Bone marrow (tissue), 2 donors: ENCODE measurements around the gene TMEM259.

Experiments
- DNase-seq, 2 donors: peaks; one replicate each; lab custom pipeline; 2025; lab: John Stamatoyannopoulos, UW

The TMEM259 gene

GRCh38 chr19:1016647-1017114 lies 4.2 kb downstream of the TMEM259 start:
- DNase-seq: no peak

- DNase-seq: no peak
These were observed 4.9 kb downstream of the TMEM259 start for GRCh38 chr19:1015782-1016646.

GRCh38 chr19:1015061-1015781 lies 5.7 kb downstream of the TMEM259 start:
- no peak for DNase-seq

- DNase-seq: no peak
These were observed 6.5 kb downstream of the TMEM259 start for GRCh38 chr19:1014161-1015060.

GRCh38 chr19:1013218-1013617 lies 7.7 kb downstream of the TMEM259 start:
- no peak for DNase-seq

- DNase-seq: no peak
These were observed 8.6 kb downstream of the TMEM259 start for GRCh38 chr19:1012334-1012733.

GRCh38 chr19:1011831-1012333 lies 9.0 kb downstream of the TMEM259 start:
- DNase-seq: no peak

- no peak for DNase-seq
These were observed 10.1 kb downstream of the TMEM259 start for GRCh38 chr19:1010586-1011510.

- no peak for DNase-seq
These were observed 10.9 kb downstream of the TMEM259 start for GRCh38 chr19:1009981-1010538.

GRCh38 chr19:1009041-1009980 lies 11.6 kb downstream of the TMEM259 start:
- no peak for DNase-seq

- no peak for DNase-seq
These were observed 12.5 kb downstream of the TMEM259 start for GRCh38 chr19:1008268-1009040.

- DNase-seq: no peak
These were observed 13.3 kb downstream of the TMEM259 start for GRCh38 chr19:1007399-1008251.

- no peak for DNase-seq
These were observed 14.1 kb downstream of the TMEM259 start for GRCh38 chr19:1006711-1007398.

- DNase-seq: no peak
These were observed 15.9 kb downstream of the TMEM259 start for GRCh38 chr19:1004803-1005664.

- no peak for DNase-seq
These were observed 16.6 kb downstream of the TMEM259 start for GRCh38 chr19:1004204-1004802.

- DNase-seq: no peak
These were observed 17.6 kb downstream of the TMEM259 start for GRCh38 chr19:1003283-1003682.
